Prostate gland (tissue), 2 donors: ENCODE results near the gene DDRGK1. TPM values are rescaled to one million over a fixed set of nuclear protein-coding genes. Genes with fewer than 3 reads are reported as not detected.

ENCODE experiments used
- DNase-seq: peaks from one replicate; pipeline ENCODE4 v3.0.0-alpha.2; 2019; ENCODE audit warnings: low spot score
- H3K27ac ChIP-seq, 2 donors: fragments of 200-600 bp; sonication (generic); 2 replicates each; pipeline ENCODE4 v1.5.1; 2017 to 2019
- H3K27me3 ChIP-seq: fragments of 200-600 bp; sonication (generic); replicated peaks from 2 replicates; pipeline ENCODE4 v1.5.1; 2019; ENCODE audit not compliant: insufficient read depth
- H3K36me3 ChIP-seq, 2 donors: fragments of 200-600 bp; sonication (generic); 1 replicate in 1 of 2; 2 replicates in 1 of 2; pipeline versions ENCODE4 v1.5.1 to v1.8.1; 2017 to 2019
- H3K4me1 ChIP-seq: fragments of 200-600 bp; sonication (generic); replicated peaks from 2 replicates; pipeline ENCODE4 v1.5.1; 2019
- H3K4me3 ChIP-seq, 2 donors: fragments of 200-600 bp; sonication (generic); 2 replicates each; pipeline ENCODE4 v1.5.1; 2017 to 2019
- H3K9me3 ChIP-seq: fragments of 200-600 bp; sonication (generic); 2 replicates; pipeline ENCODE4 v1.5.1; 2017
- CTCF ChIP-seq, 4 experiments: fragments of 200-600 bp in 2 of 4; fragments of 450-650 bp in 2 of 4; sonication (generic) in 2 of 4; IDR thresholded peaks; 1 replicate in 3 of 4; 2 replicates in 1 of 4; pipeline ENCODE4 v1.5.1; 2016 to 2019; ENCODE audit warnings: antibody characterized with exemption in 4 of 4, mild to moderate bottlenecking in 2 of 4, moderate library complexity in 2 of 4
- POLR2A ChIP-seq: fragments of 450-650 bp; IDR thresholded peaks from one replicate; pipeline ENCODE4 v1.6.1; 2016; ENCODE audit warnings: antibody characterized with exemption, mild to moderate bottlenecking
- POLR2AphosphoS5 ChIP-seq: sonication (generic); formaldehyde crosslinking; IDR thresholded peaks from one replicate; pipeline ENCODE4 v1.6.1; 2017; ENCODE audit warnings: antibody characterized with exemption
- WGBS: methylation state at CpG from one replicate; pipeline ENCODE4 v1.1.5; 2018; 5-methylcytosine and 5-hydroxymethylcytosine counted together
- intact Hi-C: fragments of 100-400 bp; cut with DNase I; formaldehyde crosslinking; loops from one replicate; pipeline ENCODE4 v1.14.2; 2022
- total RNA-seq, 2 donors: library from RNA; depleted of rRNA; stranded (reverse); fragments of >200 nt; gene quantifications; one replicate each; pipeline ENCODE4 v1.1.0, GENCODE V29; 2016

The DDRGK1 gene
- total RNA-seq, 2 donors from 2014 or later, result 87.5 to 126 TPM

GRCh38 chr20:3227506-3227905 lies 23.0 kb upstream of the DDRGK1 start:
- no peaks in the 10 kb centered on the region for H3K36me3 ChIP-seq
- no peak for DNase-seq
- no peaks in the 10 kb centered on the region for H3K9me3 ChIP-seq
- intact Hi-C loops, result no loop called here
- H3K27me3 ChIP-seq, result no peaks in the 10 kb centered on the region
- WGBS, result 72% methylated on average over 7 of the region's 7 CpGs
- TF ChIP-seq CTCF (IDR thresholded peaks at IDR 0.05), result no peak
- no peak overlapping the region for H3K4me3 ChIP-seq
- no peak overlapping the region for H3K27ac ChIP-seq
- peaks cover 7% of the 10 kb centered on the region for H3K4me1 ChIP-seq

GRCh38 chr20:3226864-3227263 lies 22.4 kb upstream of the DDRGK1 start:
- Histone ChIP-seq H3K36me3 (no peaks in the 10 kb centered on the region), H3K4me3 (no peak overlapping the region), H3K9me3 (no peaks in the 10 kb centered on the region), H3K4me1 (peaks cover 7% of the 10 kb centered on the region), H3K27ac (no peak overlapping the region), H3K27me3 (no peaks in the 10 kb centered on the region)
- 96% methylated on average over 14 of the region's 14 CpGs for WGBS
- no peak for DNase-seq
- no peak for TF ChIP-seq POLR2A
- TF ChIP-seq POLR2AphosphoS5, result no peak
- no peak for TF ChIP-seq CTCF (IDR thresholded peaks at IDR 0.05)
- intact Hi-C loops, result no loop called here

- 93% methylated on average over 10 of the region's 10 CpGs for WGBS
- intact Hi-C loops, result no loop called here
- Histone ChIP-seq H3K4me1 (peaks cover 7% of the 10 kb centered on the region), H3K27me3 (no peaks in the 10 kb centered on the region), H3K4me3 (no peak overlapping the region), H3K36me3 (no peaks in the 10 kb centered on the region), H3K27ac (no peak overlapping the region), H3K9me3 (no peaks in the 10 kb centered on the region)
- no peak for TF ChIP-seq POLR2A
- TF ChIP-seq POLR2AphosphoS5, result no peak
- TF ChIP-seq CTCF (IDR thresholded peaks at IDR 0.05), result no peak
- DNase-seq, result no peak
These were observed 21.6 kb upstream of the DDRGK1 start for GRCh38 chr20:3226093-3226492.

GRCh38 chr20:3224681-3225421 lies 20.4 kb upstream of the DDRGK1 start:
- 84% methylated on average over 8 of the region's 8 CpGs for WGBS
- Histone ChIP-seq H3K27me3 (no peaks in the 10 kb centered on the region), H3K4me3 (no peak overlapping the region), H3K27ac (no peak overlapping the region), H3K36me3 (no peaks in the 10 kb centered on the region), H3K9me3 (no peaks in the 10 kb centered on the region), H3K4me1 (peaks cover 7% of the 10 kb centered on the region)
- intact Hi-C loops, result no loop called here
- DNase-seq, result no peak
- TF ChIP-seq POLR2A (no peak), CTCF (IDR thresholded peaks at IDR 0.05) (no peak), POLR2AphosphoS5 (no peak)

- TF ChIP-seq CTCF (IDR thresholded peaks at IDR 0.05) (no peak), POLR2A (no peak), POLR2AphosphoS5 (no peak)
- intact Hi-C loops, result no loop called here
- Histone ChIP-seq H3K27me3 (no peaks in the 10 kb centered on the region), H3K36me3 (no peaks in the 10 kb centered on the region), H3K27ac (no peak overlapping the region), H3K4me1 (peaks cover 7% of the 10 kb centered on the region), H3K9me3 (no peaks in the 10 kb centered on the region), H3K4me3 (no peak overlapping the region)
- DNase-seq, result no peak
- WGBS, result 60% methylated on average over 18 of the region's 20 CpGs
These were observed 19.7 kb upstream of the DDRGK1 start for GRCh38 chr20:3223994-3224680.
